B cell (primary cell): ENCODE measurements around the gene KCNH3. TPM values are rescaled to one million over a fixed set of nuclear protein-coding genes. Genes with fewer than 3 reads are reported as not detected.

ENCODE experiments used
- ATAC-seq: fragments of 200-7000 bp; cut with Tn5 transposase; one replicate; pipeline ENCODE4 v1.10.0; 2021; ENCODE audit warnings: low read depth, mild to moderate bottlenecking, moderate number of reproducible peaks, moderate library complexity
- CTCF ChIA-PET: fragments of 350-600 bp; sonication (Branson Sonifier 250); formaldehyde crosslinking; loops from one replicate; lab custom pipeline; 2021; ENCODE audit warnings: antibody characterized with exemption, inconsistent platforms; lab: Charles Lee
- POLR2A ChIA-PET: fragments of 350-600 bp; sonication (Branson Sonifier 250); formaldehyde crosslinking; loops from one replicate; lab custom pipeline; 2021; ENCODE audit warnings: antibody characterized with exemption; lab: Charles Lee
- DNase-seq: peaks from one replicate; pipeline ENCODE4 v3.0.0; 2013
- H2AFZ ChIP-seq: 2 replicates; pipeline ENCODE4 v1.6.1; 2012; ENCODE audit warnings: mild to moderate bottlenecking, low read depth, low read length; ENCODE audit not compliant: insufficient read depth, poor library complexity, severe bottlenecking
- H3K27ac ChIP-seq, 2 donors: 1 replicate in 1 of 2; 2 replicates in 1 of 2; pipeline ENCODE4 v1.5.1; 2012 to 2013; ENCODE audit warnings: low read length in 2 of 2, mild to moderate bottlenecking in 2 of 2, moderate library complexity in 1 of 2
- H3K27me3 ChIP-seq, 4 experiments: fragments of 200-600 bp in 1 of 4; sonication (generic) in 1 of 4; replicated peaks in 1 of 4; 1 replicate in 2 of 4; 2 replicates in 2 of 4; pipeline versions ENCODE4 v1.6.1 to v1.7.0; 2013 to 2016; ENCODE audit warnings: low read length in 3 of 4, mild to moderate bottlenecking in 2 of 4, mixed read lengths in 1 of 4, moderate library complexity in 1 of 4; ENCODE audit not compliant: insufficient read depth in 4 of 4, control insufficient read depth in 3 of 4; ENCODE audit errors: control extremely low read depth in 1 of 4
- H3K36me3 ChIP-seq, 2 experiments: replicated peaks in 1 of 2; 1 replicate in 1 of 2; 2 replicates in 1 of 2; pipeline versions ENCODE4 v1.6.1 to v1.7.1; 2013; ENCODE audit warnings: low read length in 1 of 2; ENCODE audit not compliant: insufficient read depth in 2 of 2, control insufficient read depth in 1 of 2; ENCODE audit errors: control extremely low read depth in 1 of 2, extremely low read depth in 1 of 2
- H3K4me1 ChIP-seq, 2 donors: fragments of 200-600 bp in 1 of 2; sonication (generic) in 1 of 2; 1 replicate in 1 of 2; 2 replicates in 1 of 2; pipeline versions ENCODE4 v1.5.1 to v1.6.1; 2013 to 2017; ENCODE audit warnings: low read length in 2 of 2; ENCODE audit not compliant: control insufficient read depth in 2 of 2, insufficient read depth in 2 of 2
- H3K4me2 ChIP-seq: replicated peaks from 2 replicates; pipeline ENCODE3; 2012; ENCODE audit warnings: mild to moderate bottlenecking, low read depth, low read length; ENCODE audit not compliant: poor library complexity, severe bottlenecking
- H3K4me3 ChIP-seq, 5 experiments: fragments of 200-600 bp in 1 of 5; sonication (generic) in 1 of 5; 1 replicate in 3 of 5; 2 replicates in 2 of 5; pipeline versions ENCODE4 v1.5.1 to v1.7.0; 2011 to 2016; ENCODE audit warnings: low read length in 4 of 5, mild to moderate bottlenecking in 4 of 5, low read depth in 2 of 5, control low read depth in 1 of 5, moderate library complexity in 1 of 5; ENCODE audit not compliant: insufficient read depth in 1 of 5; ENCODE audit errors: control extremely low read depth in 1 of 5, extremely low read depth in 1 of 5
- H3K79me2 ChIP-seq: fragments of 200-600 bp; sonication (generic); one replicate; pipeline ENCODE4 v1.6.0; 2016; ENCODE audit warnings: low read length; ENCODE audit not compliant: control insufficient read depth, insufficient read depth
- H3K9ac ChIP-seq: fragments of 200-600 bp; sonication (generic); 2 replicates; pipeline ENCODE4 v1.6.1; 2017; ENCODE audit warnings: mild to moderate bottlenecking, low read length, moderate library complexity
- H3K9me3 ChIP-seq, 3 donors: one replicate each; pipeline versions ENCODE4 v1.6.1 to v1.7.1; 2013; ENCODE audit warnings: low read length in 2 of 3; ENCODE audit not compliant: control insufficient read depth in 2 of 3, insufficient read depth in 1 of 3; ENCODE audit errors: control extremely low read depth in 1 of 3
- H4K20me1 ChIP-seq: 2 replicates; pipeline ENCODE4 v1.6.0; 2012; ENCODE audit warnings: mild to moderate bottlenecking, low read length; ENCODE audit not compliant: insufficient read depth, control insufficient read depth, poor library complexity, severe bottlenecking
- H3K27ac Mint-ChIP-seq: one replicate; pipeline ENCODE4 v1.8.0; 2021; ENCODE audit warnings: mixed read lengths
- H3K27me3 Mint-ChIP-seq: one replicate; pipeline ENCODE4 v1.8.0; 2021; ENCODE audit warnings: mixed read lengths
- H3K4me1 Mint-ChIP-seq: one replicate; pipeline ENCODE4 v1.8.0; 2021; ENCODE audit warnings: mixed read lengths
- H3K4me3 Mint-ChIP-seq: one replicate; pipeline ENCODE4 v1.8.0; 2021; ENCODE audit warnings: mixed read lengths
- H3K9me3 Mint-ChIP-seq: one replicate; pipeline ENCODE4 v1.8.0; 2022; ENCODE audit warnings: mixed read lengths; ENCODE audit not compliant: insufficient read depth
- CTCF ChIP-seq: fragments of 200-600 bp; IDR thresholded peaks from one replicate; pipeline ENCODE4 v1.8.0; 2022; ENCODE audit warnings: antibody characterized with exemption, mild to moderate bottlenecking
- EZH2 ChIP-seq: IDR thresholded peaks from 2 replicates; pipeline ENCODE4 v1.6.1; 2012; ENCODE audit warnings: borderline replicate concordance, low read depth, mild to moderate bottlenecking, moderate library complexity, low read length; ENCODE audit not compliant: insufficient read depth, poor library complexity, severe bottlenecking
- WGBS: methylation state at CpG from one replicate; pipeline ENCODE4 v1.1.5; 2013; ENCODE audit warnings: missing lambda C conversion rate; ENCODE audit not compliant: insufficient coverage; 5-methylcytosine and 5-hydroxymethylcytosine counted together
- intact Hi-C: fragments of 100-400 bp; cut with micrococcal nuclease; formaldehyde crosslinking; loops from one replicate; pipeline ENCODE4 v1.10.0; 2022
- polyA plus RNA-seq: library from polyadenylated mRNA; depleted of rRNA; stranded (reverse); fragments of >200 nt; gene quantifications from 2 replicates; pipeline ENCODE4 v1.2.3, GENCODE V29; 2012
- total RNA-seq, 2 donors: library from RNA; stranded (reverse); fragments of 120-200 nt in 1 of 2; gene quantifications; 1 replicate in 1 of 2; 2 replicates in 1 of 2; pipeline versions ENCODE4 v1.2.3 to v1.2.4, GENCODE V29; 2013 to 2022

The KCNH3 gene
- total and polyA plus RNA-seq, 2 donors (not counting 1 experiment from before 2014, with no cell fraction given): 0.49 to 0.54 TPM

GRCh38 chr12:49537752-49538509 lies 899 bp upstream of the KCNH3 start:
- DNase-seq: peak; percentile 64
- Histone ChIP-seq H3K27ac (no peak overlapping the region), H3K4me2 (peak overlapping the region; percentile 99), H3K4me3 (peak overlapping the region; percentile 40 to 76 (median 48)), H3K27me3 (peaks cover 0 to 42% (median 13%) of the 10 kb centered on the region in 4 experiments), H4K20me1 (no peaks in the 10 kb centered on the region), H3K9ac (peak overlapping the region; percentile 72), H2AFZ (peak overlapping the region; percentile 77), H3K79me2 (no peaks in the 10 kb centered on the region), H3K36me3 (no peaks in the 10 kb centered on the region), H3K9me3 (peaks cover 0 to 9% (median 0%) of the 10 kb centered on the region in 3 donors), H3K4me1 (peaks cover 33 to 49% of the 10 kb centered on the region in 2 donors)
- Mint-ChIP-seq H3K27ac (peak overlapping the region; percentile 53), H3K4me1 (peaks cover 44% of the 10 kb centered on the region), H3K9me3 (no peaks in the 10 kb centered on the region), H3K4me3 (peak overlapping the region; percentile 90), H3K27me3 (peaks cover 27% of the 10 kb centered on the region)
- ATAC-seq: peak; percentile 28
- POLR2A ChIA-PET: no interaction called here
- TF ChIP-seq EZH2 (peak; percentile 2), CTCF (no peak)
- CTCF ChIA-PET: interaction anchor here (0.5 to 2.1 kb wide), 3 partner anchors 179 to 272 kb away, joined by 4 to 6 read pairs (median 5); partner anchors contain the start of gene DNAJC22
- intact Hi-C loops: loop anchor here (1.0 to 2.0 kb wide), 2 partner anchors 29 to 169 kb away; partner anchors contain the start of gene FMNL3
- WGBS: 2% methylated on average over 48 of the region's 61 CpGs
